Calu3 (cell line): ENCODE results near the gene SHROOM3. TPM values are rescaled to one million over a fixed set of nuclear protein-coding genes. Genes with fewer than 3 reads are reported as not detected.

Experiments used
- BruUV-seq: library from RNA; stranded (reverse); fragments of 400-500 nt; replicated peaks from 2 replicates; lab custom pipeline; 2021; lab: Mats Ljungman, UMichigan
- CTCF ChIA-PET: fragments of 300-600 bp; sonication (Branson Sonifier 250); formaldehyde crosslinking; loops from one replicate; lab custom pipeline; 2022; ENCODE audit warnings: antibody characterized with exemption; lab: Charles Lee
- DNase-seq: peaks from one replicate; pipeline ENCODE4 v3.0.0; 2022
- H3K27ac Mint-ChIP-seq: one replicate; pipeline ENCODE4 v1.8.0; 2022; ENCODE audit warnings: mixed read lengths; ENCODE audit not compliant: unreplicated experiment
- H3K27me3 Mint-ChIP-seq: one replicate; pipeline ENCODE4 v1.8.0; 2022; ENCODE audit warnings: mixed read lengths; ENCODE audit not compliant: unreplicated experiment
- H3K36me3 Mint-ChIP-seq: one replicate; pipeline ENCODE4 v1.8.0; 2022; ENCODE audit warnings: mild to moderate bottlenecking, moderate library complexity, mixed read lengths; ENCODE audit not compliant: insufficient read depth, unreplicated experiment
- H3K4me1 Mint-ChIP-seq: one replicate; pipeline ENCODE4 v1.8.0; 2022; ENCODE audit warnings: mild to moderate bottlenecking, low read depth, mixed read lengths; ENCODE audit not compliant: unreplicated experiment
- H3K4me3 Mint-ChIP-seq: one replicate; pipeline ENCODE4 v1.8.0; 2022; ENCODE audit warnings: mild to moderate bottlenecking, low read depth, moderate library complexity, mixed read lengths; ENCODE audit not compliant: unreplicated experiment
- H3K9me3 Mint-ChIP-seq: one replicate; pipeline ENCODE4 v1.8.0; 2022; ENCODE audit warnings: low read depth, mixed read lengths; ENCODE audit not compliant: unreplicated experiment
- CTCF ChIP-seq: fragments of 200-600 bp; IDR thresholded peaks from one replicate; pipeline ENCODE4 v1.8.0; 2022; ENCODE audit warnings: antibody characterized with exemption; ENCODE audit not compliant: unreplicated experiment
- intact Hi-C: fragments of 100-400 bp; cut with micrococcal nuclease; formaldehyde crosslinking; loops from one replicate; pipeline ENCODE4 v1.10.0; 2022; ENCODE audit not compliant: unreplicated experiment
- total RNA-seq: library from RNA; stranded (reverse); gene quantifications from 2 replicates; pipeline ENCODE4 v1.2.3, GENCODE V29; 2022

Gene SHROOM3
- total RNA-seq, 1 experiment from 2014 or later = 114 TPM

DNA sequence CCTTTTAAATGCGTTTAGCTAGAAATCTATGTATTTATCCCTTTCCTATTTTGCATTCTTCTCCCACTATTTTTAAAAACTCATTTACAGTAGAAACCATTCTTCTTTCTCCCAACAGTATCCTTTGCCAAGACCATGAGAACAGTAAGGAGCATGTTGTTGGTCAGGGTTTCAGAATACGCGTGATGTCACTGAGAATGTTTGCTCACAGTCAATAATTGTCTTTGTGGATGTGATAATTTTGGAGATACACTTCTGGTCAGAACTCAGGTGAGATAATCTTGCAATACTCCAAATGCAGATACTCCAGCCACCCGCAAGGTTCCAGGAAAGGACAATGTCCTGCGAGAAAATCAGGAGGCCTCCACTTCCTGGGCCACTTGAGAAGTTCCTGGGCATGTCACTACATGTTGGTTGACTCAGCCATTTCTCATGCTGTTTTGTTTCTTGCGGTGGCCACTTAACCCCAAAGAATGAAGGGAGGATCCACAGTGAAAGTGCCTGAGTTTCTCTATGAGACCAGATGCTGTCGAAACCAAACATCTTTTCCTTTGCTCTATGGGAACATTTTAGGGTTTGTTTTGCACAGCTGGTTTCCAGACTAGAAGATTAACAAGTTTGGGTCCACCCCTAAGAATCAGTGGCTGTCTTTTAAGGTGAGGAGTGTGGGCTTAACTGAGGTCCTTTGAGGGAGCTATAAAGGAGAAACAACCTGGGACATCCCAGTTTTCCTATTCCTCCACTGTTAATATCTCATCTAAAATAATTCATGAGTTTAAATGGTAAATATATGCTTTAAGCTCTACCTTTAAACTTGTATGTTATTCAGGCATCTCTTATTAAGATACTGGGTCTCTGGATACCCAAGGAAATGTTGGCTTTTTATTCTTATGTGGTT lies 346.9 kb downstream of the SHROOM3 start:
- Mint-ChIP-seq H3K27me3 (no peaks in the 10 kb centered on the region), H3K4me3 (no peak overlapping the region), H3K27ac (no peak overlapping the region), H3K36me3 (peaks cover 53% of the 10 kb centered on the region), H3K9me3 (no peaks in the 10 kb centered on the region), H3K4me1 (no peaks in the 10 kb centered on the region)
- intact Hi-C loops = loop anchor here (10.0 kb wide), 1 partner anchor 173 kb away; no protein-coding TSS in a partner anchor
- CTCF ChIA-PET = no interaction called here
- DNase-seq = no peak
- BruUV-seq = no TSS peak
- TF ChIP-seq CTCF = no peak

DNA sequence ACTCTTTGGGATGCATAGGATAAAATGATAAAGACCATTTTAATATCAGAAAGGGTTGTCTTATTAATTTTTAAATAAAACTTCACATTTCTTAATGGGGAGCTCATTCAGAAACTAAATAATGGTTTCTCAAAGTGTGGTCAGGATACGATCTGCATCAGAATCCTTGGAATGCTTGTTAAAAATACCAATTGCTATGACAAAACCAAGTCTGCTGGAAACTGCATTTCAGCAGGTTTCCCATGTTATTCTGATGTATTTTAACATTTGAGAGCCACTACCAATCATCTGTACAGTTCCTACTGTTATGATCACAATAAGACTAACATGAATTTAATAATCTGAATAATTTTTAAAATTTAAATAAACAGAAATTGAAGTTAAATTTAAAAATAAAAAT lies 347.8 kb downstream of the SHROOM3 start:
- no TSS peak for BruUV-seq
- DNase-seq = no peak
- Mint-ChIP-seq H3K36me3 (peaks cover 54% of the 10 kb centered on the region), H3K27me3 (no peaks in the 10 kb centered on the region), H3K9me3 (no peaks in the 10 kb centered on the region), H3K27ac (no peak overlapping the region), H3K4me1 (no peaks in the 10 kb centered on the region), H3K4me3 (no peak overlapping the region)
- intact Hi-C loops = loop anchor here (10.0 kb wide), 1 partner anchor 172 kb away; no protein-coding TSS in a partner anchor
- CTCF ChIA-PET = no interaction called here
- TF ChIP-seq CTCF = no peak

DNA sequence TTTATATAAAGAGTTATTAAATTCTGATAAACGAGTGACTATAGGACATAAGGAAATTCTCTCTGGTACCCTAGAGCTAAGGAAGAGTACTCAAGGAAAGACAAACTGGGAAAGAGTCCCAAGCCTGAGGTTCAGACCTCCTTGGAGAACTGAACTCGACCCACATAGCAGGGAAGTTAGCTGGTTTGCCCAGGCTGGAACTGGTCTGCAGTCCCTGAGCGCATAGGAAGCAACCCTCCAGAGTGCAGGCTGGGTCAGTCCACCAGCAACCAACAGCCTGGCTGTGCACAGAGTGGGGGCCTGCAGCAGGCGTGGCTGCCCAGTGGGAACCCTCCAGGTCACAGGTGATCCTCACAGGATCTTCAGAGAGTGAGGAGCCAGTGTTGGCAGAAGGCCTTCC lies 348.8 kb downstream of the SHROOM3 start:
- Mint-ChIP-seq H3K4me1 (no peaks in the 10 kb centered on the region), H3K9me3 (no peaks in the 10 kb centered on the region), H3K27me3 (no peaks in the 10 kb centered on the region), H3K4me3 (no peak overlapping the region), H3K27ac (no peak overlapping the region), H3K36me3 (peaks cover 59% of the 10 kb centered on the region)
- intact Hi-C loops = loop anchor here (10.0 kb wide), 1 partner anchor 171 kb away; no protein-coding TSS in a partner anchor
- TF ChIP-seq CTCF = no peak
- BruUV-seq = no TSS peak
- DNase-seq = no peak
- CTCF ChIA-PET = interaction anchor here (0.6 kb wide), 1 partner anchor 147 kb away, joined by 5 read pairs; no protein-coding TSS in a partner anchor

- DNase-seq = peak; percentile 15
- no TSS peak for BruUV-seq
- intact Hi-C loops = loop anchor here (10.0 kb wide), 1 partner anchor 171 kb away; no protein-coding TSS in a partner anchor
Observed at GRCh38 chr4:76784237-76784636, 349.2 kb downstream of the SHROOM3 start.

More at GRCh38 chr4:76784237-76784636, 349.2 kb downstream of the SHROOM3 start:
- CTCF ChIA-PET = interaction anchor here (0.6 kb wide), 1 partner anchor 147 kb away, joined by 5 read pairs; no protein-coding TSS in a partner anchor
- Mint-ChIP-seq H3K27me3 (no peaks in the 10 kb centered on the region), H3K9me3 (no peaks in the 10 kb centered on the region), H3K27ac (no peak overlapping the region), H3K4me3 (no peak overlapping the region), H3K4me1 (no peaks in the 10 kb centered on the region), H3K36me3 (peaks cover 55% of the 10 kb centered on the region)
- no peak for TF ChIP-seq CTCF
